ENCODE data around the gene SLC33A1. TPM values are rescaled to one million over a fixed set of nuclear protein-coding genes. Genes with fewer than 3 reads are reported as not detected.
A peak's percentile ranks its signal among the peaks of the same experiment; 100 is the strongest.
"Not testable (repeated sequence)": the region's sequence is repeated elsewhere in the genome, so short reads cannot be mapped to it uniquely, and the experiment has no call there.

The SLC33A1 gene
- total RNA-seq, 1 donor from 2014 or later: 24.2 TPM

DNA sequence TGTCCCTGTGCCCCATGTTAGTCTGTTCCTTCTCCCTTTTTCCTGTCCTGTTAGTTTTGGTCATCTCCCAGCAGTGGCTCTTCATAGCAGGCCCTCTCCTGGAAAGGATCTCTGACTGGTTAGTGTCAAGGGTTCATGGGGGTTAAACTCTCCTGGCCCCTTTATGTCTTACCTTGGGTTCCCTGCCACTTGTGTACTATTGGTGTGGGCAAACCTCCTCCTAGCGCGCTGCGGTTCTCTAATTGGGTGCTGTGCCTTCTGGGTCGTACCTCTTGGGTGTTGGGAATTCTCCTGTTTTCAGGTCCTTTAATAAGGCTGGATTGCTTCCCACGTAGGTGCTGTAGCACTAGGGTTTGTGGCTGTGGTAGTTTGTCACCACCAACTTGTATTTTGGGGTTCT lies 35.0 kb upstream of the SLC33A1 start:
- H3K4me3 Mint-ChIP-seq (ENCODE audit: unreplicated experiment): no peak overlapping the region

DNA sequence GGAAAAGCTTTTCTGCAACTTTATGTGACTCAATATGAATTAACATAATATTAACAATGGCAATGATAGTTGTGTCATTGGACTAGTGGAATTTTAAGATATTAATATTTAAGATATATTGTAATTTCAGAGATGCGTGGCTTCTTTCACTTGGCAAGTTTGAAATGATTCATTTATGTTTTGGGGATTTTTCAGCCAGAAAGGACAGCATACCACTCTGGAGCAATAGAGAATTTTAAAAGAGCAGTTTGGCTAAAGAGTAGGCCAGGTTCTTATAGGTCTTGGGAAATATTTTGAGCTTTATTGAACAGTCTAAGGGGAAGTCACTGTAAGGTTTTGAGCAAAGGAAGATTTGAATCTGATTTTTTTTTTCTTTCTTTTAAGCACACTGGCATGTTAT lies 32.7 kb upstream of the SLC33A1 start:
- no peaks in the 10 kb centered on the region for H3K27me3 Mint-ChIP-seq (ENCODE audit: unreplicated experiment)
- no peaks in the 10 kb centered on the region for H3K36me3 Mint-ChIP-seq (ENCODE audit: low read depth, unreplicated experiment)
- no peak overlapping the region for H3K4me3 Mint-ChIP-seq (ENCODE audit: unreplicated experiment)
- H3K9me3 Mint-ChIP-seq (ENCODE audit: unreplicated experiment): no peaks in the 10 kb centered on the region
- TF ChIP-seq, protein P1, sequence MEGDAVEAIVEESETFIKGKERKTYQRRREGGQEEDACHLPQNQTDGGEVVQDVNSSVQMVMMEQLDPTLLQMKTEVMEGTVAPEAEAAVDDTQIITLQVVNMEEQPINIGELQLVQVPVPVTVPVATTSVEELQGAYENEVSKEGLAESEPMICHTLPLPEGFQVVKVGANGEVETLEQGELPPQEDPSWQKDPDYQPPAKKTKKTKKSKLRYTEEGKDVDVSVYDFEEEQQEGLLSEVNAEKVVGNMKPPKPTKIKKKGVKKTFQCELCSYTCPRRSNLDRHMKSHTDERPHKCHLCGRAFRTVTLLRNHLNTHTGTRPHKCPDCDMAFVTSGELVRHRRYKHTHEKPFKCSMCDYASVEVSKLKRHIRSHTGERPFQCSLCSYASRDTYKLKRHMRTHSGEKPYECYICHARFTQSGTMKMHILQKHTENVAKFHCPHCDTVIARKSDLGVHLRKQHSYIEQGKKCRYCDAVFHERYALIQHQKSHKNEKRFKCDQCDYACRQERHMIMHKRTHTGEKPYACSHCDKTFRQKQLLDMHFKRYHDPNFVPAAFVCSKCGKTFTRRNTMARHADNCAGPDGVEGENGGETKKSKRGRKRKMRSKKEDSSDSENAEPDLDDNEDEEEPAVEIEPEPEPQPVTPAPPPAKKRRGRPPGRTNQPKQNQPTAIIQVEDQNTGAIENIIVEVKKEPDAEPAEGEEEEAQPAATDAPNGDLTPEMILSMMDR (IDR thresholded peaks at IDR 0.05; ENCODE audit: unreplicated experiment): no peak
- DNase-seq (ENCODE audit: low spot score): no peak
- H3K4me1 Mint-ChIP-seq (ENCODE audit: unreplicated experiment): peaks cover 16% of the 10 kb centered on the region
- H3K27ac Mint-ChIP-seq (ENCODE audit: unreplicated experiment): no peak overlapping the region

More for the DNA sequence above, 35.0 kb upstream of the SLC33A1 start:
- H3K36me3 Mint-ChIP-seq (ENCODE audit: low read depth, unreplicated experiment): no peaks in the 10 kb centered on the region
- peak overlapping the region; percentile 0 for H3K27ac Mint-ChIP-seq (ENCODE audit: unreplicated experiment)
- H3K9me3 Mint-ChIP-seq (ENCODE audit: unreplicated experiment): no peaks in the 10 kb centered on the region
- H3K27me3 Mint-ChIP-seq (ENCODE audit: unreplicated experiment): no peaks in the 10 kb centered on the region
- DNase-seq (ENCODE audit: low spot score): no peak
- TF ChIP-seq, protein P1 (IDR thresholded peaks at IDR 0.05; ENCODE audit: unreplicated experiment): no peak
- peaks cover 16% of the 10 kb centered on the region for H3K4me1 Mint-ChIP-seq (ENCODE audit: unreplicated experiment)

DNA sequence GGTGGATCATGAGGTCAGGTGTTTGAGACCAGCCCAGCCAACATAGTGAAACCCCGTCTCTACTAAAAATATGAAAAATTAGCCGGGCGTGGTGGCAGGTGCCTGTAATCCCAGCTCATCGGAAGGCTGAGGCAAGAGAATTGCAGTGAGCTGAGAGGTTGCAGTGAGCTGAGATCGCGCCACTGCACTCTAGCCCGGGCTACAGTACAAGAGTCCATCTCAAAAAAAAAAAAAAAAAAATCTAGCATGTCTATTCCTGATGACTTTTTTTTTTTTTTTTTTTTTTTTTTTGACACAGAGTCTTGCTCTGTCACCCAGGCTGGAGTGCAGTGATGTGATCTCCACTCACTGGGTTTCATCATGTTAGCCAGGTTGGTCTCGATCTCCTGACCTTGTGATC lies 32.1 kb upstream of the SLC33A1 start:
- H3K36me3 Mint-ChIP-seq (ENCODE audit: low read depth, unreplicated experiment); H3K4me3 Mint-ChIP-seq (ENCODE audit: unreplicated experiment); DNase-seq (ENCODE audit: low spot score): not testable (repeated sequence)

DNA sequence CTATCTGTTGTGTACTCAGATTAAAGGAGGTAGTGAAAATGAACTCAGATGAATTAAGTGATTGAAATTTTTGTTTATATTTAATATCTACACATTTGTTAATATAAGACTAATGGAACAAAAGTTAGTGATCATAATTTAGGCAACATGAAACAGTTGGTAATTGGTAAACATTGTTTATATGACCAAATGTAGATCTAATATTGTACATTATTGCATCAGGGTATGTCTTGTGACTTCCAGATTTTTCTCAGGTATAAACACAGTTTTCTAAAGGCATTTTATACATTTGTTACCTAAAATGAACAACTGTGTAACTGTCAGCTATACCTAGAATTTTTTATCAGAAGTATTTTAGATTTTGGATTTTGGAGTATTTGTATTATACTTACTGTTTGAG lies 31.1 kb upstream of the SLC33A1 start:
- H3K9me3 Mint-ChIP-seq (ENCODE audit: unreplicated experiment): no peaks in the 10 kb centered on the region
- DNase-seq (ENCODE audit: low spot score): no peak
- peaks cover 10% of the 10 kb centered on the region for H3K4me1 Mint-ChIP-seq (ENCODE audit: unreplicated experiment)
- no peaks in the 10 kb centered on the region for H3K27me3 Mint-ChIP-seq (ENCODE audit: unreplicated experiment)
- TF ChIP-seq, protein P1 (IDR thresholded peaks at IDR 0.05; ENCODE audit: unreplicated experiment): no peak
- H3K4me3 Mint-ChIP-seq (ENCODE audit: unreplicated experiment): no peak overlapping the region
- H3K36me3 Mint-ChIP-seq (ENCODE audit: low read depth, unreplicated experiment): no peaks in the 10 kb centered on the region
- no peak overlapping the region for H3K27ac Mint-ChIP-seq (ENCODE audit: unreplicated experiment)

More for the DNA sequence above, 32.1 kb upstream of the SLC33A1 start:
- not testable (repeated sequence) for H3K27ac Mint-ChIP-seq (ENCODE audit: unreplicated experiment); H3K27me3 Mint-ChIP-seq (ENCODE audit: unreplicated experiment); H3K9me3 Mint-ChIP-seq (ENCODE audit: unreplicated experiment)
- H3K4me1 Mint-ChIP-seq (ENCODE audit: unreplicated experiment): peaks cover 16% of the 10 kb centered on the region

DNA sequence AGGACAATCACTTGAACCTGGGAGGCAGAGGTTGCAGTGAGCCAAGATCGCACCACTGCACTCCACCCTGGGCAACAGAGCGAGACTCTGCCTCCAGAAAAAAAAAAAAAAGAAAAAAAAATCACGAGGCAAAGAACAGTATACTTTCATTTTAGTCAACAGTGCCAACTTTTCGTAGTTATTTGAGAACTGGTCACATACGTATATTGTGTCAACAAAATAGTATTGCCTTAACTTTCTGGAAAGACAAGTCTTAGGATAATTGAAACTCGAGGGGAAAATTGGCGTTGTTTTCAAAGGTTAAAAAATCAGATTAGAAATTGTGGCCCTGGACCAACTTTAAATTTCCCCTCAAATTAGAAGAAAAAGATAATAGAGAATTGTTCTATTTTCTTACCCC lies 30.1 kb upstream of the SLC33A1 start:
- Mint-ChIP-seq H3K4me3 (ENCODE audit: unreplicated experiment) (no peak overlapping the region), H3K4me1 (ENCODE audit: unreplicated experiment) (peaks cover 4% of the 10 kb centered on the region), H3K36me3 (ENCODE audit: low read depth, unreplicated experiment) (no peaks in the 10 kb centered on the region), H3K27me3 (ENCODE audit: unreplicated experiment) (no peaks in the 10 kb centered on the region), H3K9me3 (ENCODE audit: unreplicated experiment) (no peaks in the 10 kb centered on the region), H3K27ac (ENCODE audit: unreplicated experiment) (no peak overlapping the region)
- TF ChIP-seq, protein P1 (IDR thresholded peaks at IDR 0.05; ENCODE audit: unreplicated experiment): no peak
- DNase-seq (ENCODE audit: low spot score): no peak

DNA sequence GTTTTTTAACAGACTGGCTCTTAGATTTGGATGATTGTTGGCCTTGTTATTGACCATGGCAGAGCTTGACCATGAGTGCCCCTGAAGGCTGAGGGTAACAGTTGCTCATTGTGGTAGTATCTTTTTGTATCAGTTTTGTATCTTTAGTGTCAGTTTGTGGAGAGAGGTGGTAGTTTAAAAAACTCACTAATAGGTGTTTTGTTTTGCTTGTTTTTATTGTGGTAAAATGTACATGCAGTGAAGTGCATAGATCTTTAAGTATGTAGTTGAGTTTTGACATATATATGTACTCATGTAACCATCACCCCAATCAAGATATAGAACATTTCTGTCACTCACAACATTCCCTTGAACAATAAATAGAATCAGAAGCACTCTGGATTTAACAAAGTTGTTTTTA lies 26.1 kb upstream of the SLC33A1 start:
- Mint-ChIP-seq H3K4me1 (ENCODE audit: unreplicated experiment) (peaks cover 2% of the 10 kb centered on the region), H3K36me3 (ENCODE audit: low read depth, unreplicated experiment) (no peaks in the 10 kb centered on the region), H3K27me3 (ENCODE audit: unreplicated experiment) (no peaks in the 10 kb centered on the region), H3K9me3 (ENCODE audit: unreplicated experiment) (no peaks in the 10 kb centered on the region), H3K4me3 (ENCODE audit: unreplicated experiment) (no peak overlapping the region), H3K27ac (ENCODE audit: unreplicated experiment) (peak overlapping the region; percentile 11)
- no peak for DNase-seq (ENCODE audit: low spot score)
- TF ChIP-seq, protein P1 (IDR thresholded peaks at IDR 0.05; ENCODE audit: unreplicated experiment): no peak
